GM18499 (cell line): Measurements from ENCODE around the gene PCDH9.

Source experiments
- ATAC-seq: cut with Tn5 transposase; IDR thresholded peaks from one replicate; pipeline ENCODE4 v1.9.1; 2021; ENCODE audit warnings: moderate number of reproducible peaks; ENCODE audit not compliant: insufficient read depth, unreplicated experiment

PCDH9 gene

DNA sequence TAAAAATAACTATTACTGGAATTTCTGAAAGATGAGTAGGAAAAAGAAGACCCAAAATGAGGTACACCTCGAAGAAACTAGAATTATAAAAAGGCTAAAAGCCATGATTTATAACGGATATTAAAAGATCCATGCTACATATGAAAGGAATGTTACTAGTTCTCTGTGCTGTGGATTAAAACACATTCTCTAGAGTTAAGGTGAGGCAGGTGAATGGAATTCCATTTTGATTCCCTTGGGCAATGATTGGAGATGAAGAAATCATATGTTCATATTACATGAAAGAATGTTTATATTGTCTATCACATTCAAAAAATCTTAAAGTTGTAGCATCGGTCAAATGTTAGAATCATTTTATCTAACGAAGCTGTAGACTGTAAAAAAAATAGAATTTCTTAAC lies 783.7 kb downstream of the PCDH9 start:
- no peak for ATAC-seq

DNA sequence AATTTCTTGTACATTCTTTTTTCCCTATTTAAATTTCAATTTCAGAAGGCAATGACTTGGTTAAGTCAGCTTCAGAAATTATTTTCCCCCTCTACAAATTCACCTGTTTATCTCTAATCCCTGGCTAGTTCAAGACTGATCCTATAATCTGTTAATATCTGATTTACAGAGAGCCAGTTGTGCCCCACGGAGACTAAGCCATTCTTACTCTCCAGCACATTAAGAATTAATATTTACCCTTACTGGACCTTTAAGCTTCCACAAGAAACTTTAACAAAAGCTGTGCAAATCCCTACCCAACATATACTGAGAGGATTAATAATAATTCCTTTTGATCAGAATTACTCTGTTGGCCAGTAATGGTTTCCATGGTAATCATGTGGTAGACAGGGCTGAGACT lies 786.2 kb downstream of the PCDH9 start:
- no peak for ATAC-seq

DNA sequence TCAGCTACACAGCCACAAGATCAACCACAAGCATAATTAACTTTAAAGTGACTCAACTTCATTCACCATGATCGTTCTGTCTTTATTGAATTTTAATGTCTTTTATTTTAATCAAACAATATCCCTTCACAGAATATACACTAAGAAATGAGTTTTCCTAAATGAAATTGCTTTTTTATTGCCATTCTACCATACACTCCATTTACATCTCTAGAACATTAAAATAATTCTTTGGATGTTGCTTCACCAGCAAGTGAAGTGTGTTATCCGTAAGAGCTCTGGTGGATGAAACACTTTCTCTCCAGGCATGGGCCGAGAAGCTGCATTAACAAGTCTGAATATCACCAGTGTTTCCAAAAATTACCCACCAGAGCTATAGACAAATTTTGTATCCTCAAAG lies 789.2 kb downstream of the PCDH9 start:
- ATAC-seq, result no peak

DNA sequence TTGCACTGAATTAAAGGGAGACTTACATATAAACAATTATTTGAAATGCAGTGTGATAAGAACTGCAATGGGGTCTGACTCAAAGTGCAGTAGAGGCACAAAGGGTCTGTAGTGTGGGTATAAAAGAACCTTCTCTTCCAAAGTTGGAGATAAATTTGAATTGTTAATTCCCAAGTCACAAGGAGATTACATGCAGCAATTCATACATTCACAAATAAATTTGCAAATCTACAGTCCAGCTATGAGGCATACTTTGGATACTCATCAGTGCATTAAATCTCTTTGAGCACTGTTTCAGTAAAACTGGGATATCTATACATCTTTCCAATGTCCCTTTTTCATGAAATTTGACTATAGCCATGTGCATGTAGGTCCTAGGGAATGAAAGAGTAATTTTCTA lies 799.4 kb downstream of the PCDH9 start:
- ATAC-seq, result no peak

DNA sequence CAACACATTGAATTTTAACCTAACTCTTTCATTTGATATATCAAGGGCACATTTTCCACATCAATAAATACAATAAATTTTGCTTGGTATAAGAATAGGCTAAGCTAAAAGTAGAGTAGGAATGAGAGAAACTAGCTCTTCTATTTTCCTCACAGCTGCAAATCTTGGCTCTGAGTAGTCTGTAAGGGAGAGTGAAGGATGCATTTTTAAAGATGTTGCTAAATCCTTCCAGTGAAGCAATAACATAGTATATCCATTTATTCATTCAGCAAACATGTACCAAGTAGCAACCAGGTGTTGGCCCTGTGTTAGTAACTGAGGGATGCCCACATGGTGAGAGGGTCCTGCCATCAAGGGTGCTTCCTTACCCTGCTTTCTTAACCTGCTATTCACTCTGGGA lies 799.9 kb downstream of the PCDH9 start:
- no peak for ATAC-seq

DNA sequence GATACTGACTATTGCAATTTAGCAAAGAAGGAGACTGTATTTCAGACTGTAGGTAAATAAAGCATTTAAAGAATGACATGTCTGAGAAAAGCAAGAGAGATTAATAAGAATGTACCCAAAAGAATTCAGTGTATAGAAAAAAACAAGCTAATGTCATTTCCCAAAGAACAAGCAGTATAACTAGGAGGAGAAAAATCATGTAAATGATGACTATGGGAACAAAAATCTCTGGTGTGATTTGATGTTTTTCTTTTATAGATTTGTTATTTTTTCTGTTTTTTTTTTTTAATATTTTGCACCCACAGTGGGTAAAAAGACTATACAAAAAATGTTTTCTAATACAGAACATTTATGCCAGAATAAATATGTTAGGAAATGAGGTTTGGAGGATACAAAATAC lies 801.0 kb downstream of the PCDH9 start:
- no peak for ATAC-seq

DNA sequence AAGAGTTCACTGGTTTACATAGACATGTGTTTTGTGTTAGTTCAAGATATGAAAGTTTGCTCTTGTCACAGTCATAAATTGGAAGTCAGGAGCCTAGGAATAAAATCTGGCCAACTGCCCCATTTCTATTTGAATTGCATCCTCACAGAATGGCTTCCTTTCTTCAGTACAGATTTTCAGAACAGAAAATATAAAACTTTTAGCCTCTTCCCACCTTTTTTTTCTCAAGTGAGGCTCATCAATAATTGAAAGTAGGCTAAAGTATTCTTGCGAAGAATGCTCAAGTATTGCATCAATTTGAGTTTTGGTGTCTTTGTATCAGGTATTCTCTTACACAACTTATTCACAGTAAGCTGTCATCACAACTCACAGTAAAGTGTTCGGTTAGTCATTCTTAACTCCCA lies 802.7 kb downstream of the PCDH9 start:
- ATAC-seq, result no peak

DNA sequence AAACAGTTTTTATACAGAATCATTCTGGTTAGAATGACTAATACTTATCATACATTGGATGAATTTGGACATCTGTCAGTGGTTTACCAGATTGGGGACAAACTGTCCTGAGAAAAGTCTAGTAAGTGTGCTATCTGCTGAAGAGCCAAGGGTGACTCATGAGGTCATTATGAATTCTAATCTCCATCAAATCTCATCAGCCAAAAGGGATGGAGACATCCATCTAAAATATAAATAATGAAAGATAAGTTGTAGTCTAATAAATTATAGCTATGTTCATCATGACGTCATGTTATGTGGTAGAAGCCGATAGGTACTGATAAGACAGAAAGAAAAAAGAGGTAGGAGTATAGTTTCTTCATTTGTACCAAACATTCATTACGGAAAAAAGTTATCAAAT lies 804.4 kb downstream of the PCDH9 start:
- ATAC-seq, result no peak

DNA sequence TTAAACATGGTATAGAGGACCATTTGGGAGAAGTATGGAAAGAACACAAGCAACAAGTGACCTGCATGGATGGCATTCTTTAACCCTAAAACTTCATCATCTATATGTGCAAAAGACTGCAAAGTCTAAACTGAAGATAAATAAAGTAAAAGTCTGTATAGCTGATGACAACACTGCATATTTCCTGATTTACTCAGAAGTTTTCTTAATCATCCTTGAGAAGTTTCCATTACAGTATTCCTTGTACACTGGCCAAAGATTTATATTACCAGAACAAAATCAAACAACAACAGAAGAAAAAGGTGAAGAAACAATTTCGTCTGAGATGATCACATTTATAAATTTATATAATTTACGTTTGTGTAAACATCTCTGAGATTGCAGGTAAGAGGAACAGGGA lies 805.7 kb downstream of the PCDH9 start:
- no peak for ATAC-seq

DNA sequence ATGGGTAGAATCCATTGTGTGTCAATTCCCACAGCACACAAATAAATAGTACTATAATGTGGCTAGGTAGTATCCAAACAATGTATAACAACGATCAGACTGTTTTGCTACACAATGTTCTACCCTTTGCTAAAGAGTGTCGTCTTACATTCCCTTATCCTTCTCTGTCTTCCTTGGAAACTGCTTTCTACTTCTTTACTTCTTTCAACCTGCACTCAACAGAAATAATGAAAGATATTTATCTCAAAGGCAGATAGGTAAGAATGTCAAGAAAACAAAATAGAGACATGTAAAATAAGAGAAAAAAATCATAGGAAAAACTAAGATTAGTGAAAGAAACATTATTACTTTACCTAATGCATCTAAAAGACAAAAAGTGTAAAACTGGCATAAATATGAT lies 814.7 kb downstream of the PCDH9 start:
- ATAC-seq, result no peak

DNA sequence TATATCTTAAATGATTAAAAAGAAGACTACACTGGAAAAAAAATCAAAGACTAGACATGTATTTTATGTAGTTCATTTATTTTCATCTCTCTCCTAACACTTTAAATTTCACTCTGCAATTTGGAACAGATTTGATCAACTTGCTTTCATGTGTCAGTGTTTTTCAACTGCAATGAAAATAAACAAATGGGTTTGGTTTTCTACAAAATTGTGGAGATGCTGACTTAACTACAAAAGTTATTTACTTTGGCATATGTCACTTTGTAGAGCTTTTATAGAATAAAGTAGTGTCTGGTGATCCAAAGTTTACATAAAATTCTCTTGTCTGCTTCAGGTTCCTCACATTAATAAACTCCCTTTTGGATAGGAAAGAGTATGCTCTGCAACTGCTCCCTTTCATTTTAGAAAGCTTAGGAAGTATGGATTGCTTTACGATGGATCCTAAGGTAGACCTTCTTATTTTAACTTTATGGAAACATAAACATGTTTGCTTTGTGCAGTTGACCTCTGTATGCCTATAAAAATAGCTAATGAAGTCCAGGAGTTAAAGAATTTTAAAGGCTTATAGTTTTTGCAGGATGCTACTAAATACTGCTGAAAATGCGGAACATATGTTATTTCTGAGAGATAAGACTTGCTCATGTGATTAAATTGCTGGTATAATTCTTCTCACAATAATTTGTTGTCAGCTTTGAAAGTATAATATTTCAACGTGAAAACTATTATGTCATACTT lies 815.9 kb downstream of the PCDH9 start:
- no peak for ATAC-seq

DNA sequence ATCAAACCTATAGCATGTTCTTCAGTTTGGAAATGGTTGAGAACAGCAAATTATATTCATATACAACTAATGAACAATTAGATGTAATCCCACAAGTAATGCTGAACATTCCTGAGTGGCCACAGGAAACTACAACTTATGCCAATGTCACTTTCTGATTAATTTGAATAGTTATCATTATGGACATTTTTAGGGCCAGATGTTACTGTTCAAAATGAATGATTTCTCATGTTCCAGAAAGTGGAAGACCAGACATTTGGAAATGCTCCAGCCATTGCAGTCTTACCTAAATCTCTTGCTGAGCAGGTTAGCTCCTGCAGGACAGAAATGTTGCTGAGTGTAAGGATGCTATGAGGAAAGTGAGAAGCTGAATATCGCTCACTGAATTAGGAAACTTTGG lies 819.8 kb downstream of the PCDH9 start:
- ATAC-seq, result no peak

DNA sequence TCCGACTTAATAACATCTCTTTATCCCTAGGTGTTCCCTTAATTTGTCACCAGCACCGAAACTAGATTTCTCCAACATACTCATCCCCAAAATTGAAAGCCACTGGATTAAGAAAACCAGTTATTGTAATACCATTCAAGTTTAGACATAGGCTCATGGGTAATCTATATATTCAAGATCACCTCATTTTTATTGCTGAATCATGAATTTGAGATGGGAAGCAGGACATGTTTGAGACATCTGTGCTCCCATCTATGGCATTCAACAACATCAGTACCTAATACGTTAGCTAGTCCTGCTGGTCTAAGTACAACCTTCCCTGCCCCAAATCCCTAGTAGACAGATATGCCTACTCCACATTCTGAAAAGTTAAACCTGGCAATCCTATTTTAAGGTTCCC lies 820.6 kb downstream of the PCDH9 start:
- ATAC-seq, result no peak

DNA sequence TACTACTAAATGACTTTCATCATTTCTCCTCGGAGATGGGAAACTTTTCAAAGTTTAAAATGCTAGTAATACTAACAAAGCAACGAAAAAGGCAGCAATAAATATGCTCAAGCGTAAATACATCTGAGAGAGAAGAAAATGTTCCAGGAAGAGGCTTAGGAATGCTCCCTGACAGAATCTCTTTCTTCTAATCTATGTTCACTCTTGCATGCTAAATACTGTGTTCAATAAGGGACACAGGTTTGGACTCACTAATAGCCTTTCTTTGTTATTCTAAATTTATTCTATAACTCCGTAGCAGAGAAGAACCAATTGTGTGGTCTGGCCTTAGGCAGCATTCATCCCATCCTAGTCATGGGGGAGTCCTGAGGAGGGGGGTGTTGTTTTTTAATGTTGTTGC lies 823.0 kb downstream of the PCDH9 start:
- ATAC-seq, result no peak

DNA sequence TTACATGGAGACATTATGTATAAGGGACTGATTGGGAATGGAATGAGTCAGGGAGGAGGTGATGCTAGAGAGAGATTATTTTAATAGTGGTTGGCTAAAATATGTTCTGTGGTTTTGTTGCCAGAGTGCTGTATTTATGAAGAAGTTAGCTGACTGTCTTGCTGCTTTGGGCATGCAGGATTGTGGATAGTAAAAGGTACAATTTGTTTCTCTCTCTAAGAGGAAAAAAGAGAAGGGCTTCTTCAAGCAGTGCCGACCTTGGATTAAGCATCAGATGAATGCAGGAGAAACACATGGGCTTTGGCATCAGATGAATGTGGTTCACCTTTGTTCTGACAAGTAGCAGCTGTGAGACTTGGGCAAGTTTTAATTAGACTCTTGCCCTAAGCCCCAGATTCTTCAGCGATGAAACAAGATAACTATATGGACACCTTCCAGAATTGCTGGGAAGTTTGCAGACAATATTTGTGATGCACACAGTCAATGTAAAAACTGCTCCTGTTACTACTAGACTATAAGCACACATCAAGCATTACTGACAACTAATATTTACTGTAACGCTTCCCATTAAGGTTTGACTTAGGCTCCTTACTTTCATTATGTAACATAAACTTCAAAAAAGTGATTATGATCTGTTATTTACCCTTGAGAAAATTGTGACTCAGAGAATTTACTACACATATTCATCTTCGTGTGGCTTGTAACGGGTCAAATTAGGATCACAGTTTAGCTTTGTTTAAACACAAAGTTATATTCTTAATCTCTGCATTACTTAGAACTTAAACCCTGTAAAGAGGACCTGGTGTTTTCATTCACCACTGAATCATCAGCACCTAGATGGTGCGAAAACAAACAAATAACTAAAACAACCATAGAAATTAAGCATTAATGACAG lies 824.0 kb downstream of the PCDH9 start:
- no peak for ATAC-seq

DNA sequence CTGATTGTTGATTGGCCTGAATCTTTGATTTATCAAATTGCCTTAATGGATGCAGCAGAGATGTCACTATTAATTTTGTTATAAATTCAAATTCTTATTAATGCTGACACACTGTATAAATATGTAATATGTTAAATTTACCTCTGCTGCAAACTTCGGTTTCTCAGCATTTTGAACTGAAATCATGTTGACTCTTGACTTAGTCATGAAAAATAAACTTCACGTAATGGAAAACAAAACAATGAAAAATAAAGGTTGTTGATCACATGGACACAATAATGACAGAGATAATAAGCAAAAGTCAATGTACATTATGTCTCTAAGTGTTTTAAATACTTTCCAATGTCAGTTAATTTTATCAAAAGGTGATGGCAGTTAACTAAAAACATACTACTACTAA lies 827.6 kb downstream of the PCDH9 start:
- no peak for ATAC-seq

DNA sequence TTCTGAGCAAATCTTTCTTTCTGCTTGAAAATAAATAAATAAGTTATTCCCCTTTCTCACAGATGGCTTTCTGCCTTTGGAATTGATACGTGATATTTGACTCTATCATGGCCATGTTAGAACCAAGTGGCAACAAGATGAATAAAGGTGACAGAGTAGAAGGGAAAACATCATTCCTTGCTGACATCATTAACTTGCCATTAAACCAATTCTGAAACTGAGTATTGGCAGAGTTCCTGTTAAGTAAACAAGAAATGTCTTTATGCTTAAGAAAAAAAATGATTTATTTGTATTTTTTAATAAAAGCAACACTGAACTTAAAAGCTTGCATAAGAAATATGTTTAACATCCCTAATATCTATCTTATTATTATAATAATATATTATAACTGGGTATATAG lies 828.1 kb downstream of the PCDH9 start:
- no peak for ATAC-seq

DNA sequence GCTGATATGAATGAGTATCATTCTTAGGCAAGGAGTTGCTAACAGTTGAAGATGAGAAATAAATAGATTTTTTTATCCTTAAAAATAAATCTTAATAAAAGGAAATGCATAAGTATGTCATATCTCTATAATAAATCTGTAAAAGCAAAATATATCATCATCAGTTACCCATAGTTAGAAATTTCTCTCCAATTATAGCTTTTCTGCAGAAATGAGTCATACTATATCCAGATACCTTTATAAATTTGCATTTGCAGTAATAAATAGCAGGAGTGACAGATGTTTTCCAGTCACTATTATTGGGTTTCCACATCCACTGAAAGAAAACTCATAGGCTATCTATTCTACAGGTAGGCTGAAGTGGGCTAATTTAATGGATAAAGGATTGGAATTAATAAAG lies 829.8 kb downstream of the PCDH9 start:
- no peak for ATAC-seq

DNA sequence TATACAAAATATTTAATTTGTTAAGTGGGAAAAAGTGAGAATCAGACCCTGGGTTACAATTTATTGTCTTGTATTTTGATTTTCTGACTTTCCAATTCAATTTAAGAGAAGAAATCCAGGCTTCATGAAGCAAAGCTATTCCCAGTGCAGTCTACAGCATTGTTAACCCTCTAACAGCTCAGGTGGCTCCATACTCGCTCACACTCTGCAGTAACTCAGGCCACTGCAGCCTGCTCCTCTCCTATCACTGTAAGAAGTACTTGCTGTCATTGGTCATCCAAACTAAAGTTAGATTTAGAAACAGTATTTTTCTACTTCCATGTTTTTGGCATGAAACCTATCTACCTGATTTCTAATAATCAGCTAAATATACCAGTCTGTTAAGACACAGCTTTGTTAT lies 830.3 kb downstream of the PCDH9 start:
- no peak for ATAC-seq

DNA sequence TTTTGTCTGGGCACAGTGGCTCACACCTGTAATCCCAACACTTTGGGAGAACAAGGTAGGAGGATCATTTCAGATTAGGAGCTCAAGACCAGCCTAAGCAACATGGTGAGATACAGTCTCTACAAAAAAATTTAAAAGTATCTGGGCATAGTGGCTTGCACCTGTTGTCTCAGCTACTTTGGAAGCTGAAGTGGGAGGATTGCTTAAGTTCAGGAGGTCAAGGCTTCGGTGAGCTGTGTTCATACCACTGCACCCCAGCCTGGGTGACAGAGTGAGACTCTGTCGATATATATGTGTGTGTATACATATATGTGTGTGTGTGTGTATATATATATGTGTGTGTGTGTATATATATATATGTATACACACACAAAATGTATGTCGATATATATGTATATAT lies 833.0 kb downstream of the PCDH9 start:
- no peak for ATAC-seq

DNA sequence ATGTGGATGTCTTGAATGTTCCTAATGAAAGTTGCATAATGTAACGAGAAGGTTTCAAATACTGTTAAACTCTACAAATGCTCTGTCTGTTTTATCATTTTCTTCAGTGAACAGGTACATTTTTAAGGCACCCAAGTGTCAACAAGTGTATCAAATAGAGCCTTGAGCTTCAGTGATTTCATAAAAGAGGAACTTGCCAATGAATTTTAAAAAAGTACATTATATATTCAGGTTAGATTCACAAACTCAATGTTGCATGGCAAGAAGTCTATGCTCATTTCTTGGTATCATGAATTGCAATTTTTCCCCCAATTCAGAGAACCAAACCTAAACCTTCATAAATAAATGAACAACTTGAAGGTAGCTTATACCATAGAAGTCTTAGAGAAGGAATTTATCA lies 838.8 kb downstream of the PCDH9 start:
- no peak for ATAC-seq

DNA sequence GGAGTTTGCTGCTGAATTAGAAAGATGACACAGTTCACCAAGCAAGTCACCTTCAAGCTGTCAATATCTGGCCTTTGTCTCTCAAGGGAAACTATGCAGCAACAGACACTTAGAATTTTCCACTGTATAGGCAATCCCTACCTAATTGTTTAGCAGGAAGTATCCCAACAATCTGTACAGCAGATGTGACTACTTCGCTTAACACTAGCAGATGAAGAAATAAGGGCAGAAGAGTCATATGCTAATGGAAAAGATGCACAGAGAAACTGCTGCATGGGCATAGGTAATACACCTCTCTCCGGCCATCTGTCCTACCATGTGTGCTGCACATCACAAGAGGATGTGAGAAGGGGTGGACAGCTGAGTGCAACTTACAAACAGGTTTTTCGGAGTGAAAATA lies 851.2 kb downstream of the PCDH9 start:
- no peak for ATAC-seq
